Ishikawa (cell line): ENCODE data around the gene SPOCK2.

Source experiments
- CEBPB ChIP-seq: IDR thresholded peaks from 2 replicates; pipeline ENCODE4 v1.6.1; 2012
- CREB1 ChIP-seq: IDR thresholded peaks from 2 replicates; pipeline ENCODE4 v1.6.1; 2012; ENCODE audit warnings: low read depth
- EGR1 ChIP-seq: IDR thresholded peaks from 2 replicates; pipeline ENCODE4 v1.6.1; 2012
- EP300 ChIP-seq: IDR thresholded peaks from 2 replicates; pipeline ENCODE4 v1.6.1; 2012; ENCODE audit warnings: borderline replicate concordance
- FOXM1 ChIP-seq: IDR thresholded peaks from 2 replicates; pipeline ENCODE4 v1.6.1; 2012; ENCODE audit warnings: low read depth, borderline replicate concordance
- MAX ChIP-seq: IDR thresholded peaks from 2 replicates; pipeline ENCODE4 v1.6.1; 2012
- TAF1 ChIP-seq: IDR thresholded peaks from 2 replicates; pipeline ENCODE4 v1.6.1; 2012; ENCODE audit warnings: low read depth, mild to moderate bottlenecking
- TCF12 ChIP-seq: IDR thresholded peaks from 2 replicates; pipeline ENCODE4 v1.6.1; 2012; ENCODE audit warnings: low read depth

GRCh38 chr10:72066318-72067284, 21.8 kb downstream of the SPOCK2 start:
- TF ChIP-seq TAF1 = no peak
- no peak for TF ChIP-seq MAX
- TF ChIP-seq CEBPB = no peak
- TF ChIP-seq CREB1 = no peak
- TF ChIP-seq EGR1 = no peak
- TF ChIP-seq TCF12 = no peak
- no peak for TF ChIP-seq EP300
- TF ChIP-seq FOXM1 = no peak
